AG20443 (cell line): ENCODE results near the gene IRF7.

Source experiments
- DNase-seq: peaks from one replicate; pipeline ENCODE4 v3.0.0; 2012; ENCODE audit warnings: low spot score, mixed read lengths

IRF7 gene

DNA sequence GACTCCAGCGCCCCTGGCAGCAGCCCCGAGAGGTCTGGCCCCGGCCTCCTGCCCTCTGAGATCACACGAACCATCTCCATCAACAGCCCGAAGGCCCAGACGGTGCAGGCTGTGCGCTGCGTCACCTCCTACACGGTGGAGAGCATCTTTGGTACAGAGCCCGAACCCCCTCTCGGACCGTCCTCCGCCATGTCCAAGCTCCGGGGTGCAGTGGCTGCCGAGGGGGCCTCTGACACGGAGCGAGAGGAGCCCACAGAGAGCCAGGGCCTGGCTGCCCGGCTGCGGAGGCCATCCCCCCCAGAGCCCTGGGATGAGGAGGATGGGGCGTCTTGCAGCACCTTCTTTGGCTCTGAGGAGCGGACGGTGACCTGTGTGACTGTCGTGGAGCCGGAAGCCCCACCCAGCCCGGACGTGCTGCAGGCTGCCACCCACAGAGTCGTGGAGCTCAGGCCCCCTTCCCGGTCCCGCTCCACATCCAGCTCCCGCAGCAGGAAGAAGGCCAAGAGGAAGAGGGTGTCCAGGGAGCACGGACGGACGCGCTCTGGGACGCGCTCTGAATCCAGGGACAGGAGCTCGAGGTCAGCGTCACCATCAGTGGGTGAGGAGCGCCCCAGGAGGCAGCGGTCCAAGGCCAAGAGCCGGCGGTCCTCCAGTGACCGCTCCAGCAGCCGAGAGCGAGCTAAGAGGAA is 7.6 kb downstream of the IRF7 start:
- no peak for DNase-seq

DNA sequence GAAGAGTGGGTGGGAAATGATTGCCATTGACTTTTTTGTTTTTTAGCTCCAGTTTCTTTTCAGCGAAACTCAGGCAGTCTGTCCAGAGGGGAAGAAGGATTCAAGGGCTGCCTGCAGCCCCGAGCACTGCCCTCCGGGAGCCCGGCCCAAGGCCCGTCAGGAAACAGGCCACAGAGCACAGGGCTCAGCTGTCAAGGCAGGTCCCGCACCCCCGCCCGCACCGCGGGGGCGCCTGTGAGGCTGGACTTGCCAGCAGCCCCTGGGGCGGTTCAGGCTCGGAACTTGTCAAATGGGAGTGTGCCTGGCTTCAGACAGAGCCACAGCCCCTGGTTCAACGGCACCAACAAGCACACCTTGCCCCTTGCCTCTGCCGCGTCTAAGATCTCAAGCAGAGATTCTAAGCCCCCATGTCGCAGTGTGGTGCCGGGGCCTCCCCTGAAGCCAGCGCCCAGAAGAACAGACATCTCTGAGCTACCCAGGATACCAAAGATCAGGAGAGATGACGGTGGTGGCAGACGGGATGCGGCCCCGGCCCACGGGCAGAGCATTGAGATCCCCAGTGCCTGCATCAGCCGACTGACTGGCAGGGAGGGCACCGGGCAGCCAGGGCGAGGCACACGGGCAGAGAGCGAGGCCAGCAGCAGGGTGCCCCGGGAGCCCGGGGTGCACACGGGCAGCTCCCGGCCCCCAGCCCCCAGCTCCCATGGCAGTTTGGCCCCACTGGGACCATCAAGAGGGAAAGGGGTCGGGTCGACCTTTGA is 8.6 kb downstream of the IRF7 start:
- no peak for DNase-seq

DNA sequence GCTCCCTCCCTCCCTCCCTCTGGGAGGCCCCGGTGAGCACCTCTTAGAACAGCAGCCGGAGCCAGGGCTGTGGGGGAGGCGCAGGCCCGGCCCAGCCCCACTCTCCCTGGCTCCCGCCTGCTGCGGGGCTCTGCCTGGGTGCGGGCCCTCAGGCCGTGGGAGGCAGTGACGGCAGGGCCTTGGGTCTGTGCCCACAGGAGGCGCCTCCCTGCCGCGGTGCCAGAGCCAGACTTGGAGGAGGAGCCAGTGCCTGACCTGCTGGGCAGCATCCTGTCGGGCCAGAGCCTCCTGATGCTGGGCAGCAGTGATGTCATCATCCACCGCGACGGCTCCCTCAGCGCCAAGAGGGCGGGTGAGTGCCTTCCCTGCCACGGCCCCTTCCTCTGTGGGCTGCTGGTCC is 9.5 kb downstream of the IRF7 start:
- peak; percentile 43 for DNase-seq

GRCh38 chr11:605286-606129 is 10.2 kb downstream of the IRF7 start:
- DNase-seq = no peak

DNA sequence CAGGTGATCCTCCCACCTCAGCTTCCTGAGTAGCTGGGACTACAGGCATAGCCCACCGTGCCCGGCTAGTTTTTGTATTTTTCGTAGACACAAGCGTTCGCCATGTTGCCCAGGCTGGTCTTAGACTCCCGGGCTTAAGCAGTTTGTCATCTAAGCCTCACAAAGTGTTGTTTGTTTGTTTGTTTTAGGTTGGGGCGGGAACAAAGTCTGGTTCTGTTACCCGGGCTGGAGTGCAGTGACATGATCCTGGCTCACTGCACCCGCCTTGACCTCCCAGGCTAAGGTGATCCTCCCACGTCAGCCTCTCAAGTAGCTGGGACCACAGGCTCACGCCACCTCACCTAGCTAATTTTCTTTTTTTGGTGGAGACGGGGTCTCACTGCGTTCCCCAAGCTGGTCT is 12.6 kb downstream of the IRF7 start:
- no peak for DNase-seq

GRCh38 chr11:601573-602245 is 14.0 kb downstream of the IRF7 start:
- no peak for DNase-seq

- DNase-seq = no peak
Observed at GRCh38 chr11:598005-598680, 17.6 kb downstream of the IRF7 start.

GRCh38 chr11:597166-597725 is 18.5 kb downstream of the IRF7 start:
- DNase-seq = no peak

GRCh38 chr11:596374-596773 is 19.4 kb downstream of the IRF7 start:
- no peak for DNase-seq

DNA sequence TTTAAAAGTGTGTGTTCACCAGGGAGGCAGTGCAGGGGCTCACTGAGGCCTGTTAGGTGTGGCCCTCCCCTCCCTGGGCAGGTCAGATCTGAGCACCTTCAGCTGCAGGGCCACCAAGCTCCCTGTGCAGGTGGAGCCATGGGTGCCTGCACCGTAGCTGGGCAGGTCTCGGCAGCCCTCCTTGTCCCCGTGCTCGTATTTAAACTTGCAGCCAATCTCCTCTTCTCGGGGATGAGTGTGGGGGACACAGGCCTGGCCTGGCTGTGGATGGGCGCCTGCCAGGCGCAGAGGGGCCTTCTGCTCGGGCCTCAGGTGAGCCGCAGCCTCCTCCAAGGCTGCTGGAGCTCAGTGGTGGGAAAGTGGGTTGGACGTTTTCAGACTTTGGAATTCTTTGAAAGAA is 20.4 kb downstream of the IRF7 start:
- DNase-seq = no peak

GRCh38 chr11:593347-593746 is 22.4 kb downstream of the IRF7 start:
- DNase-seq = no peak

DNA sequence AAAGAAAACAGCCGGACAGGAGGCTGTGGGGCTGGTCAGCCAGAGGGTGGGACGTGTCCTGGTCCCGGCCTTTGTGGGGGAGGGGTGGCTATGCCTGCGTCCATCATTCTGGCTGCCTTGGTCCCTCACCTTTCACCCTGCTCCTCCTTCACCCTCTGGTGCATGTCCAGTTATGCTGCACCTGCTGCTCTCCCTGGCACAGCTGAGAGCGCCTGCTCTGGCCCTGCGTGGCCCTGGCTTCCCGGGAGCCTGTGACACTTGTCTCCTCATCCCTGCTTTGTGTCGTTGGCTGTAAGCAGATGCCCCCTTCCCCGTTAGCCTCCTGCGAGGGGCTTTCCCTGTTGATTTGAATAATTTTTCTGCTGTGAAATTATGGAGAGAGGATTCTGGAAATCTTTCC is 22.8 kb downstream of the IRF7 start:
- no peak for DNase-seq

DNA sequence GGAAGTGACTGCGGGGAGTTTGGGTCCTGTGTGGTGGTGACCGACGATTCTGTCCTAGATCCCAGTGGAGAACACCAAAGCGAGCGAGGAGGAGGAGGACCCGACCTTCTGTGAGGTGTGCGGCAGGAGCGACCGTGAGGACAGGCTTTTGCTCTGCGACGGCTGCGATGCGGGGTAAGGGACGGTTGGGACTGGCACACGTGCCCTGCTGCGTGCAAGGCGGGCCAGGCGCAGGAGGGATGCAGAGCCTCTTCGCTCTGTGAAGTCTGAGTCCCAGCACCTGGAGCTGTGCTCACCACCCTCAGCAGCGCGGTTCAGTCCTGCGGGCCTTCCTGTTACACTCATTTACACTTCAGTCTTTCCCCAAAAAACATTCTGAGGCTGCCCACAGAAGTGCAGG is 23.2 kb downstream of the IRF7 start:
- no peak for DNase-seq

DNA sequence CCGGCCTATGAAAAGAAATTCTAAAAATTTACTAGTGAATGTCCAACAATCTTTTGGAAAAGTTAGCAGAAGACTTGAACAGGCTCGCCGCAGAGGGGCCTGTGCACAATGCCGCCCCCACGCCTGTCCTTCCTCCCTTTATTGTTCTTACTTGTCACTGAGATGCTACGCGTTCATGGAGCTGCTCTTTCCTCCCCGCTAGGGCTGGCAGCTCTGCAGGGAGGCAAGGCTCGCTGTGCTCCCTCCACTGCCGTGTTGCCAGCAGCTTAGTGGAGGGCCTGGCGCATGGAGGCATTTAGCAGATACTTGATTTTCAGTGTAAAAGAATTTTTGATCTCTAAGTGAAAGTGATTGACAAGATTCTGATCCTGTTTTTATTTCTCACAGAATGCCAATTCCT is 24.8 kb downstream of the IRF7 start:
- DNase-seq = no peak

GRCh38 chr11:589798-590197 is 26.0 kb downstream of the IRF7 start:
- DNase-seq = no peak

DNA sequence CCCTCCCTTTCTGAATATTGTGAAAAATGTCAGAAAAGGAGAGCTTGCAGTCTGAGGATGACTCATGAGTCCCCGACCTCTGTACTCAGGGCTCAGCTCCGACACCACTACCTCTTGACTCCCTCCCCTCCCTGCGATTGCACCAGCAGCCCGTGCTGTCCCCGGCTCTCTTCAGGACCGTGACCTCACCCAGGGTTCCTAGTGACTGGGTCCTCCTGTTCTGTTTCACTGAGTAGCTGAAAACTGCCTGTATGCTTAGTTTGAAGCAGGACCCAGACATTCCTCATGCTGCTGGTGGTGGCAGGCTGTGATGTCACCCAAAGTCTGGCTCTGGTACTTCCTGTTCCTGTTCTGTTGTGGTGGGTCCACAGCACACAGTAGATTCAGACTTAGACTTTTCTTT is 27.8 kb downstream of the IRF7 start:
- no peak for DNase-seq

DNA sequence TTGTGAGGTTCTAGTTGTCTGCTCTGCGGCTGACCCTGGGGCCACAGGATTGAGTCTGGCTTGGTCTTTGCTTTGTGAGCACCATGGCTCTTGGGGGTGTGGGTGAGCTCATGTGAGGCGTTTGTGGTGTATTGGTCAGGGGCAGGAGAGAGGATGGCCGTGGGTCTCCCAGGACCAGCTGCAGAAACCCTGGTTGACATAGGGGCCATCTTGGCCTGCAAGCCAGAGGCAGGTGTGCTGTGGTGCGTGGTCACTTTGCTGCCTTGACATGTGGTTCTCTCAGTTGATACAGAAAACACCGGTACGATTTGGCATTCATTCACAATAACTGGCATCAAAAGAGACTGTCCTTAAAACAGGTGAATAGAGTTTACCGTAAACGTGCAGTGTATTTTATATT is 28.2 kb downstream of the IRF7 start:
- no peak for DNase-seq

GRCh38 chr11:586376-587316 is 29.1 kb downstream of the IRF7 start:
- DNase-seq = no peak

DNA sequence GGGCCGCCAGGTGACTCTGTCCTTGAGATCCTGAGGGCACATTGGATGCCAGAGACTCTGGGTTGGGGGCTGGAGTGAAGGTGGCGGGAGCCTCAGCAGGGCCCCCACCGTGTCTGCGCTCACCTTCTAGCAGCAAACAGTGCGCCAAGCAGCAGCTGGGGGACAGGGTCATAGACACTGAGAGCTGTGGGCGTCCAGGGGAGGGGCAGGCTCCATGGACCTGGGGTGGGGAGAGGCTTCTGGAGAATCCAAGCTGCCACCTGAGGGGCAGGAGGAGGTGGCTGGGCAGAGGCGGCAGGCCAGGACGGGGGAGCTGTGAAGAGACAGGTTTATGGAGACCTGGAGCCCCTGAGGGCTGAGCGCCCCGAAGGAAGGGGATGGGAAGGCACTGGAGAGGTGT is 31.5 kb downstream of the IRF7 start:
- no peak for DNase-seq

GRCh38 chr11:581752-582151 is 34.0 kb downstream of the IRF7 start:
- no peak for DNase-seq
